ENCODE measurements around the gene BDNF. TPM values are rescaled to one million over a fixed set of nuclear protein-coding genes. Genes with fewer than 3 reads are reported as not detected.
"Not testable (repeated sequence)": the region's sequence is repeated elsewhere in the genome, so short reads cannot be mapped to it uniquely, and the experiment has no call there.

The BDNF gene
- polyA plus RNA-seq, 1 donor from 2014 or later, result not detected

DNA sequence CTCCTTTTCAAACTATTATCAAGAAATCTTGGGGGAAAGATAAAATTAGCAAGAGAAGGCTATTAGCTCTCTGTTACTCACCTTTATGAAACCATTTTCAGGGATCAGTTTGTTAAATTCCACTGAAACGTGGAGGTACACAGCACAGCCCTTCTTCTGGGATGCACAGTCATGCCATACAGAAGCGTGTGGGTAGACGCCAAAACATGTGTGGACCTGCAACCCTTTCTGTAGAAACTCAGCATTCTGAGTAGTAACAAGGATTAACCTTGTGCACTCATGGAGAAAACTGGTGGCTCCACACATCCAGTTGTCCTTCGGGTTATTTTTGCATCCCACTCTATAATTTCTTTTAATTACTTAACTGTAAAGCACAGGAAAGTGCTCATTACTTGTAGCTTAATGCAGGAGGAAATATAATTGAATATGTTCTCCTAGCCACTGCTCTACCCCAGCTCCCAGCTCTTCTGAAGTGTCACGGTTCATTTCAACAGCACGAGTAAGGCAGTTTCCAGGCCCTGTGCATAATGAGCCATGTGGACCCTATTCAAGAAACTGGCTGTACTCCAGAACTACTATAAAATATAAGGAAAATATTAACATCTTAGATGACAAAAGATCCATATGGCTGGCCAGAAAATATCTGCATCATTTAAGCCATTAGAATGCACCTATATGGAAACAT lies 26.1 kb downstream of the BDNF start:
- Histone ChIP-seq H3K9me2 (ENCODE audit: insufficient read depth, low read length) (no peaks in the 10 kb centered on the region), H3K36me3 (ENCODE audit: insufficient read depth, low read length) (no peaks in the 10 kb centered on the region), H3K27ac (ENCODE audit: low read length) (no peak overlapping the region), H3K4me2 (ENCODE audit: low read length) (no peak overlapping the region), H3K9ac (ENCODE audit: low read length) (no peak overlapping the region), H3K4me3 (ENCODE audit: low read length) (no peak overlapping the region), H3K27me3 (ENCODE audit: insufficient read depth, low read depth, low read length) (no peaks in the 10 kb centered on the region), H2AFZ (ENCODE audit: low read depth, low read length) (no peak overlapping the region), H3K79me2 (replicated peaks; ENCODE audit: insufficient read depth, low read length) (no peaks in the 10 kb centered on the region), H4K20me1 (ENCODE audit: insufficient read depth) (no peaks in the 10 kb centered on the region), H3F3A (ENCODE audit: insufficient read depth, low read length, poor library complexity, severe bottlenecking) (no peaks in the 10 kb centered on the region), H3K9me3 (ENCODE audit: low read length) (no peaks in the 10 kb centered on the region)
- TF ChIP-seq SMC3 (conservative IDR thresholded peaks at IDR 0.05; ENCODE audit: poor library complexity) (no peak), TAF1 (IDR thresholded peaks at IDR 0.05; ENCODE audit: low read depth) (no peak)

DNA sequence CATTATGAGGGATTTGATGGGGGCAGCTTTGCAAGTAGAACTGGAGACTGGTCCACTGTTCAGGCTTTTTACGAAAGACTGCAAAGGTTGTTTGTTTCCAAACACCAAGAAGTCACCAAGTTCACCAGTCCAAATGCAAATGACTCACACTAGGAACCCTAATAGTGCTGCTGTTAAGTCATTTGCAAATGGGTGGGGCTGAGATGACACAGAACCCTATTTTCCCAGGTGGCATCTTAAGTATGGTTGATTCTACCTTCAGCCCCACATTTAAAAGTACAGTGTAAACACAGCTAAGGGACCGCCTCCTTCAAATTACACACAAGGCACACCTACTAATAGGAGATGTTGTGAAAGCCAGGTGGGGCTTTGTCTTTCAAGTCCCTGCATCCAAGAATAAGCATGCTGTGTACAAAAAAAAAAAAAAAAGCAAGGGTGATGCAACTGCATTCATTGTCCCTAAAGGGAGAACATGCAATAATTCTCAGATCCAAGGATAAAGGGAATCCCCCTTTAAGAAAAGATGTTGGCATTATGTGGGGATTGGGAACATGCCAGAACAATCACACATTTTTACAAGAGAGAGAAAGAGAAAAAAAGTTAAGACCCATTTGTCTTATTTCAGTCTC lies 27.3 kb downstream of the BDNF start:
- Histone ChIP-seq H4K20me1 (ENCODE audit: insufficient read depth) (no peaks in the 10 kb centered on the region), H3K36me3 (ENCODE audit: insufficient read depth, low read length) (no peaks in the 10 kb centered on the region), H3K4me2 (ENCODE audit: low read length) (no peak overlapping the region), H3K9me2 (ENCODE audit: insufficient read depth, low read length) (no peaks in the 10 kb centered on the region), H3K79me2 (replicated peaks; ENCODE audit: insufficient read depth, low read length) (no peaks in the 10 kb centered on the region), H3K27ac (ENCODE audit: low read length) (no peak overlapping the region), H3K4me3 (ENCODE audit: low read length) (no peak overlapping the region), H3K27me3 (ENCODE audit: insufficient read depth, low read depth, low read length) (no peaks in the 10 kb centered on the region), H3K9ac (ENCODE audit: low read length) (no peak overlapping the region), H3K9me3 (ENCODE audit: low read length) (no peaks in the 10 kb centered on the region), H3F3A (ENCODE audit: insufficient read depth, low read length, poor library complexity, severe bottlenecking) (no peaks in the 10 kb centered on the region), H2AFZ (ENCODE audit: low read depth, low read length) (no peak overlapping the region)
- TF ChIP-seq, protein P1, sequence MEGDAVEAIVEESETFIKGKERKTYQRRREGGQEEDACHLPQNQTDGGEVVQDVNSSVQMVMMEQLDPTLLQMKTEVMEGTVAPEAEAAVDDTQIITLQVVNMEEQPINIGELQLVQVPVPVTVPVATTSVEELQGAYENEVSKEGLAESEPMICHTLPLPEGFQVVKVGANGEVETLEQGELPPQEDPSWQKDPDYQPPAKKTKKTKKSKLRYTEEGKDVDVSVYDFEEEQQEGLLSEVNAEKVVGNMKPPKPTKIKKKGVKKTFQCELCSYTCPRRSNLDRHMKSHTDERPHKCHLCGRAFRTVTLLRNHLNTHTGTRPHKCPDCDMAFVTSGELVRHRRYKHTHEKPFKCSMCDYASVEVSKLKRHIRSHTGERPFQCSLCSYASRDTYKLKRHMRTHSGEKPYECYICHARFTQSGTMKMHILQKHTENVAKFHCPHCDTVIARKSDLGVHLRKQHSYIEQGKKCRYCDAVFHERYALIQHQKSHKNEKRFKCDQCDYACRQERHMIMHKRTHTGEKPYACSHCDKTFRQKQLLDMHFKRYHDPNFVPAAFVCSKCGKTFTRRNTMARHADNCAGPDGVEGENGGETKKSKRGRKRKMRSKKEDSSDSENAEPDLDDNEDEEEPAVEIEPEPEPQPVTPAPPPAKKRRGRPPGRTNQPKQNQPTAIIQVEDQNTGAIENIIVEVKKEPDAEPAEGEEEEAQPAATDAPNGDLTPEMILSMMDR (IDR thresholded peaks at IDR 0.05; ENCODE audit: poor library complexity, severe bottlenecking), result no peak
- TF ChIP-seq SMC3 (conservative IDR thresholded peaks at IDR 0.05; ENCODE audit: poor library complexity) (no peak), EZH2 (IDR thresholded peaks at IDR 0.05; ENCODE audit: borderline replicate concordance, insufficient read depth, low read length, poor library complexity, severe bottlenecking) (no peak), MXI1 (conservative IDR thresholded peaks at IDR 0.05; ENCODE audit: poor library complexity, severe bottlenecking) (no peak), EP300 (conservative IDR thresholded peaks at IDR 0.05; ENCODE audit: poor library complexity, severe bottlenecking) (no peak)

DNA sequence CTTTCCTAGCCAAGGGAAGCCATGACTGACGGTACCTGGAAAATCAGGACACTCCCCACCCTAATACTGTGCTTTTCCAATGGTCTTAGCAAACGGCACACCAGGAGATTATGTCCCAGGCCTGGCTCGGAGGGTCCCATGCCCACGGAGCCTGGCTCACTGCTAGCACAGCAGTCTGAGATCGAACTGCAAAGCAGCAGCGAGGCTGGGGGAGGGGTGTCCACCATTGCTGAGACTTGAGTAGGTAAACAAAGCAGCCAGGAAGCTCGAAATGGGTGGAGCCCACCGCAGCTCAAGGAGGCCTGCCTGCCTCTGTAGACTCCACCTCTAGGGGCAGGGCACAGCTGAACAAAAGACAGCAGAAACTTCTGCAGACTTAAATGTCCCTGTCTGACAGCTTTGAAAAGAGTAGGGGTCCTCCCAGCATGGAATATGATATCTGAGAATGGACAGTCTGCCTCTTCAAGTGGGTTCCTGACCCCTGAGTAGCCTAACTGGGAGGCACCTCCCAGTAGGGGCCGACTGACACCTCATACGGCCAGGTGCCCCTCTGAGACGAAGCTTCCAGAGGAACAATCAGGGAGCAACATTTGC lies 34.6 kb downstream of the BDNF start:
- H3K4me3 ChIP-seq (ENCODE audit: low read length), result not testable (repeated sequence)

More for the DNA sequence above, 34.6 kb downstream of the BDNF start:
- not testable (repeated sequence) for H4K20me1 ChIP-seq (ENCODE audit: insufficient read depth); H3K9me3 ChIP-seq (ENCODE audit: low read length); H3K9ac ChIP-seq (ENCODE audit: low read length); H3K27me3 ChIP-seq (ENCODE audit: insufficient read depth, low read depth, low read length); H2AFZ ChIP-seq (ENCODE audit: low read depth, low read length); H3K4me2 ChIP-seq (ENCODE audit: low read length); H3K36me3 ChIP-seq (ENCODE audit: insufficient read depth, low read length); H3F3A ChIP-seq (ENCODE audit: insufficient read depth, low read length, poor library complexity, severe bottlenecking); H3K79me2 ChIP-seq (replicated peaks; ENCODE audit: insufficient read depth, low read length); H3K9me2 ChIP-seq (ENCODE audit: insufficient read depth, low read length); H3K27ac ChIP-seq (ENCODE audit: low read length)

All from neural cell (in vitro differentiated cells).